GM19023 (cell line): Measurements from ENCODE around the gene NME7.

ENCODE experiments used
- ATAC-seq: cut with Tn5 transposase; IDR thresholded peaks from one replicate; pipeline ENCODE4 v1.9.1; 2021; ENCODE audit warnings: mild to moderate bottlenecking, moderate library complexity; ENCODE audit not compliant: unreplicated experiment

Gene NME7

GRCh38 chr1:169110689-169111447 lies 256.7 kb downstream of the NME7 start:
- ATAC-seq, result no peak

GRCh38 chr1:169110236-169110635 lies 257.4 kb downstream of the NME7 start:
- no peak for ATAC-seq

GRCh38 chr1:169109561-169110134 lies 257.9 kb downstream of the NME7 start:
- ATAC-seq, result no peak

- ATAC-seq, result no peak
These were observed 258.6 kb downstream of the NME7 start for GRCh38 chr1:169108863-169109560.

- ATAC-seq, result no peak
These were observed 259.4 kb downstream of the NME7 start for GRCh38 chr1:169108223-169108622.

GRCh38 chr1:169107603-169108208 lies 259.9 kb downstream of the NME7 start:
- no peak for ATAC-seq

- ATAC-seq, result peak; percentile 1
These were observed 260.5 kb downstream of the NME7 start for GRCh38 chr1:169106921-169107602.

GRCh38 chr1:169106095-169106920 lies 261.3 kb downstream of the NME7 start, which contains the start of gene ATP1B1:
Gene ATP1B1 (plus strand): TSS chr1:169106690. CDS start chr1:169106830, 140 bp downstream.
- ATAC-seq, result peak; percentile 88

GRCh38 chr1:169105434-169106094 lies 262.0 kb downstream of the NME7 start:
- ATAC-seq, result peak; percentile 36

GRCh38 chr1:169105087-169105433 lies 262.5 kb downstream of the NME7 start:
- no peak for ATAC-seq

GRCh38 chr1:169103480-169103893 lies 264.1 kb downstream of the NME7 start:
- no peak for ATAC-seq

- ATAC-seq, result no peak
These were observed 264.6 kb downstream of the NME7 start for GRCh38 chr1:169103002-169103401.

GRCh38 chr1:169102567-169102966 lies 265.0 kb downstream of the NME7 start:
- ATAC-seq, result no peak

- ATAC-seq, result no peak
These were observed 266.9 kb downstream of the NME7 start for GRCh38 chr1:169100651-169101088.

- no peak for ATAC-seq
These were observed 267.4 kb downstream of the NME7 start for GRCh38 chr1:169100208-169100607.

- ATAC-seq, result no peak
These were observed 268.0 kb downstream of the NME7 start for GRCh38 chr1:169099561-169099960.

- ATAC-seq, result no peak
These were observed 269.2 kb downstream of the NME7 start for GRCh38 chr1:169098380-169098779.

- ATAC-seq, result no peak
These were observed 272.6 kb downstream of the NME7 start for GRCh38 chr1:169094897-169095569.

GRCh38 chr1:169092399-169092798 lies 275.2 kb downstream of the NME7 start:
- no peak for ATAC-seq
